Epithelial cell of proximal tubule (primary cell): ENCODE data around the gene OR1D5. TPM values are rescaled to one million over a fixed set of nuclear protein-coding genes. Genes with fewer than 3 reads are reported as not detected.
"Not testable (repeated sequence)": the region's sequence is repeated elsewhere in the genome, so short reads cannot be mapped to it uniquely, and the experiment has no call there.

Experiments
- DNase-seq: peaks from one replicate; pipeline ENCODE4 v3.0.0-alpha.2; 2011; ENCODE audit warnings: low read depth
- H3K4me3 ChIP-seq: 2 replicates; pipeline ENCODE4 v1.5.1; 2011; ENCODE audit warnings: low read depth, mild to moderate bottlenecking, low read length
- CTCF ChIP-seq: conservative IDR thresholded peaks from 2 replicates; pipeline ENCODE4 v1.5.1; 2012; ENCODE audit warnings: low read depth, mild to moderate bottlenecking, low read length
- total RNA-seq: library from RNA; depleted of rRNA; stranded (reverse); fragments of >200 nt; gene quantifications from 2 replicates; pipeline ENCODE4 v1.2.3, GENCODE V29; 2015

The OR1D5 gene
- not detected in 2 replicates for total RNA-seq

- H3K4me3 ChIP-seq, DNase-seq: not testable (repeated sequence)
Observed at GRCh38 chr17:3063507-3063906, at the start of gene OR1D5. Gene OR1D5 (minus strand): TSS chr17:3063607. CDS start chr17:3063607, 0 bp downstream.

DNA sequence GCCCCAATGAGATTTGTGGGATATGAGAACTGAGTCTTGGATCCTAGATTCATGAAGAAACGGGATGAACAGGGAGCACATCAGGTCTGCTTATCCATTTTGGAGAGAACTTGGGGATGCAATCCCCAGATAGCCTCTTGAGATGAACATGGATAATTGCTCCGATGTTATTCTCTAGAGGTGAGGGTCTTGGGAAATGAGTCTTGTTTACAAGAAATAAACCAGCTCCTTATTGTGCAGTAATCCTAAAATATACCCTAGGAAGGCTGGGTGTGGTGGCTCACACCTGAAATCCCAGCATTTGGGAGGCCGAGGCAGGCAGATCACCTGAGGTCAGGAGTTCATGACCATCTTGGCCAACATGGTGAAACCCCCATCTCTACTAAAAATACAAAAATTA is 40.9 kb upstream of the OR1D5 start, which contains the start of gene OR1D2:
OR1D2 (minus strand) TSS at position 101 of the 400 bp plus-strand sequence. CDS start 11,426 bp downstream, outside the sequence.
- DNase-seq: no peak
- no peak for TF ChIP-seq CTCF
- H3K4me3 ChIP-seq: no peak within 1 kb of the TSS

DNA sequence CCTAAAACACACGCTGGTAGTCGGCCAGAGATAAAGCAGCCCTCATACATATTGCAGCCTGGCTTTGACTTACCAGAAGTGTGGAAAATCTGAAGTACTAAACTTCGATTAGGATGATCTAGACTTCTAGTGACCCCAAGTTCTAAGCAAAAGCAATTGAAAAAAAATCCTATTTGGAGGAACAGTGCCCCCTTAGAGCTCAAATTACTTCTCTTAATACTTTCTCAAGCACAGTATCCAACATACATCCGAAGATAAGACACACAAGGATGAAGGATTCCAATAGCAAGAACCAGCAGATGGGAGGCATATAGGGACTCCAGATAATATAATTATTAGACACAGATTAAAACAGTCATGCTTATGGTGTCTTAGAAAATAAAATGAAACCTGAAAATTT is 10.4 kb upstream of the OR1D5 start:
- not testable (repeated sequence) for H3K4me3 ChIP-seq, DNase-seq

DNA sequence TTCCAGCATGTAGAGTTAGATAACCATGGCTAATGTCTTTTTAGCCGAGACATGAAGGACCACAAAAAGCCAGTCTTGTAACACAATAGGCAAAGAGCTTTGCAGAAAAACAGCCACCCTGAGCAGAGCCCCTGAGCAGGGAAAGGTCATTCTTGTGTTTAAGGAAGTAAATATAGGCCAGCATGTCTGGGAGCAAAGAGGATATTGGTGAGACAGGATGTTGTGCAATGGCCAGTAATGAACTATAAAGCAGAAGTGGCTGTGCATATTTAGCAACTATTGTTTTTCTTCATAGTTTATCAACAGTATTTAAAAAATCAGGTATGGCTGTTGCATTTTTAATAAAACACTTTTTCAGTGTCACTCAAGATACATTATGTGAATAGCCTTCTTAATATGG is 1.8 kb upstream of the OR1D5 start:
- H3K4me3 ChIP-seq, DNase-seq: not testable (repeated sequence)

DNA sequence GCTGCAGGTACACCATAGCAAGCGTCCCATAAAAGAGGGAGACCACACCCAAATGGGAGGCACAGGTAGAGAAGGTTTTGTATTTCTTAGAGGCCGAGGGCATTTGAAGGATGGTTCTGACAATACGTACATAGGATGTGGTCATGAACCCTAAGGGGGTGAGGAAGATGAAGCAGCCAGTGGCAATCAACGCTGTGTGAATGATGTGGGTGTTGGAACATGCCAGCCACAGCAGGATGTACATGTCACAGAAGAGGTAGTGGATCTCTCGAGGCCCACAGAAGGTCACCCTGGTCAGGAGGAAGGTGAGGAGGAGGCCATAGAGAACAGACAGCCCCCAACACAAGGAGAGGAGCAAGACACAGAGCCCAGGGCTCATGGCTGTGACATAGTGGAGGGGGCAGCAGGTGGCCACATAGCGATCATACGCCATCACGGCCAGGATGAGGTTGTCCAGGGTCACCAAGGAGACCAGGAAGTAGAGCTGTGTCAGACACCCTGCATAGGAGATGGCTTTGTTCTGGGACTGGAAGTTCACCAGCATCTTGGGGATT is 506 bp downstream of the OR1D5 start:
- H3K4me3 ChIP-seq, DNase-seq: not testable (repeated sequence)

DNA sequence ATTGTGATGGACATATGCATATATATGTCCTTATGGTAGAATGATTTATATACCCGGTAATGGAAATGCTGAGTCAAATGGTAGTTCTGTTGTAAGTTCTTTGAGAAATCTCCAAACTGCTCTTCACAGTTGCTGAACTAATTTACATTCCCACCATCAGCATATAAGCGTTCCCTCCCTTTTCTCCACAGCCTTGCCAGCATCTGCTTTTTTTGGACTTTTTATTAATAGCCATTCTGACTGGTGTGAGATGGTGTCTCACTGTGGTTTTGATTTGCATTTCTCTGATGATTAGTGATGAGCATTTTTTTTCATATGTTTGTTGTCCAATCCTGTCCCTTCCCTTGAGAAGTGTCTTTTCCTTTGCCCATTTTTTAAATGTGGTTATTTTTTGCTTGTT is 8.5 kb downstream of the OR1D5 start:
- not testable (repeated sequence) for H3K4me3 ChIP-seq, DNase-seq

- H3K4me3 ChIP-seq: peak overlapping the region; percentile 83
- TF ChIP-seq CTCF: no peak
- DNase-seq: no peak
Observed at GRCh38 chr17:3049705-3050295, 13.6 kb downstream of the OR1D5 start.

DNA sequence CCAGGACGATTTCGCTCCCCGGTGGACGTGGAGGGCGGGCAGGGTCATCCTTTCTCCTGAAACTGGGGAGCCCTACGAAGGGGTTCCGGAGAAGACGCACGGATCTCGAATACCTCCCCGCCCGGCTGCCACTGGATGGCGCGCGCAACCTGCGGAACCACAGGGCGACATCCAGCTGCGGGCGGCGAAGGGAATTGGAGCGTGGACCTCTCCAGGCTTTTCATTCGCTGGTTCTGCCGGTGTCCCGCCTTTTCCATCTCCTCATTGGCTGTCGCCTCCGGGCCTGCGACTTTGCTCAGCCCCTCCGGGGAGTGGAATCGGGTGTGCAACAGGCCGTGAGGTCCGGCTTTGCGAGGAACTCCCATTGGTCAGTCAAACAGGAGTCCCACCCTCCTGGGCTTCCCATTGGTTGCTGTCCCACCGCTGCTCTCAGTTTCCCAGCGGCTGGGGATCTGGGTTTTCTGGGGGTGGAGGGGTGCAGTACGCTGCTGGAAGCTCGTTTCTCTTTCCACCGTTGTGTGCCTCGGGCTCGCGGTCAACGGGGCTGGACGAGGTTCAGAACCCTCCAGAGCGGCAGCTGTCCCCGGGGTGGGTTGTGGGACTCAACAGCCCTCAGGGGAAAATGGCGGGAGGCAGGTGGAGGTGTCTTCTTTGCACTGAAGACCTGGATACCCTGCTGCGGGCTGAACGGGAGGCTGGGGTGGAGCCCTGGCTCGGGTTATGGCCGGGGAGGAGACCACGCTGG is 14.5 kb downstream of the OR1D5 start:
- TF ChIP-seq CTCF: peak; percentile 80
- peak overlapping the region; percentile 83 for H3K4me3 ChIP-seq
- DNase-seq: peak; percentile 81

DNA sequence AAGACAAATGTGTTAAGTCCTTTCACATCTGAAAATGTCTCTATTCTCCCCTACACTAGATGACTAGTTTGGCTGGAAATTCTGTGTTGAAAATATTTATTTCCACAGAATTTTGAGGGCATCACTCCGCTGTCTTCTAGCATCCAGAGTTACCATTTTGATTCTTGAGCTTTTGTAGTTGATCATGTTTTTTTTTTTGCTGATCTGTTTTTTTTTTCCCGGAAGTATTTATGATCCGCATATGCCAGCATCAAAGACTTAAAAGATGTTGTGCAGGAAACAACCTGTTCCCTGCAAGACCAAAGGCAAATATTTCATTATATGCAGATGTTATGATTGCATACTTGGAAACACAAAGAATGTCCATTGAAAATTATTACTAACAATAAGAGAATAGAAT is 16.7 kb downstream of the OR1D5 start:
- H3K4me3 ChIP-seq: no peak overlapping the region
- no peak for DNase-seq
- TF ChIP-seq CTCF: no peak
